Heart left ventricle (tissue), 16 donors: ENCODE results near the gene AHRR. TPM values are rescaled to one million over a fixed set of nuclear protein-coding genes. Genes with fewer than 3 reads are reported as not detected.

ENCODE experiments used
- ATAC-seq, 4 donors: fragments of 200-7000 bp; cut with Tn5 transposase; one replicate each; pipeline ENCODE4 v1.9.1; 2020 to 2022; ENCODE audit warnings: moderate library complexity in 4 of 4, mild to moderate bottlenecking in 3 of 4, moderate number of reproducible peaks in 1 of 4
- DNase-seq, 5 donors: peaks; one replicate each; pipeline ENCODE4 v3.0.0-alpha.2; 2020
- H3K27ac ChIP-seq, 12 donors: fragments of 200-600 bp; sonication (generic) in 4 of 12; one replicate each; pipeline versions ENCODE4 v1.5.0 to v1.8.0; 2016 to 2022; ENCODE audit warnings: mild to moderate bottlenecking in 2 of 12
- H3K27me3 ChIP-seq, 9 donors: fragments of 200-600 bp; sonication (generic) in 2 of 9; one replicate each; pipeline versions ENCODE4 v1.5.1 to v1.8.0; 2016 to 2022; ENCODE audit warnings: mild to moderate bottlenecking in 3 of 9
- H3K36me3 ChIP-seq, 9 donors: fragments of 200-600 bp; sonication (generic) in 2 of 9; one replicate each; pipeline versions ENCODE4 v1.5.0 to v1.8.0; 2018 to 2022; ENCODE audit warnings: mild to moderate bottlenecking in 2 of 9
- H3K4me1 ChIP-seq, 12 donors: fragments of 200-600 bp; sonication (generic) in 4 of 12; one replicate each; pipeline versions ENCODE4 v1.5.0 to v1.8.0; 2016 to 2022; ENCODE audit warnings: mild to moderate bottlenecking in 3 of 12
- H3K4me3 ChIP-seq, 12 donors: fragments of 200-600 bp; sonication (generic) in 4 of 12; one replicate each; pipeline versions ENCODE4 v1.5.0 to v1.8.0; 2017 to 2022; ENCODE audit warnings: mild to moderate bottlenecking in 9 of 12, moderate library complexity in 4 of 12
- H3K9me3 ChIP-seq, 12 donors: fragments of 200-600 bp; sonication (generic) in 4 of 12; one replicate each; pipeline versions ENCODE4 v1.5.0 to v1.8.0; 2016 to 2022; ENCODE audit warnings: mild to moderate bottlenecking in 1 of 12
- POLR2A ChIP-seq, 2 donors: fragments of 450-650 bp; IDR thresholded peaks; one replicate each; pipeline ENCODE4 v1.6.1; 2017; ENCODE audit warnings: antibody characterized with exemption in 2 of 2, mild to moderate bottlenecking in 2 of 2, moderate library complexity in 2 of 2
- WGBS, 4 donors: extraction: QIAGEN DNeasy Blood & Tissue Kit in 2 of 4; methylation state at CpG; one replicate each; pipeline versions ENCODE4 v1.1.5 to v1.1.7; 2013 to 2018; 5-methylcytosine and 5-hydroxymethylcytosine counted together
- intact Hi-C, 10 donors: fragments of 100-400 bp; cut with DNase I; formaldehyde crosslinking; loops; one replicate each; pipeline versions ENCODE4 v1.11.1 to v1.14.2; 2022
- polyA plus RNA-seq, 2 donors: library from polyadenylated mRNA; stranded (reverse); fragments of 200-250 nt; gene quantifications; one replicate each; pipeline ENCODE4 v1.2.3, GENCODE V29; 2013
- total RNA-seq, 9 donors: library from RNA; depleted of rRNA in 2 of 9; stranded (reverse); fragments of >200 nt in 2 of 9; fragmentation: NEBNext Ultra II Directional in 3 of 9; extraction: Animal tissue kit (Norgen Biotek cat#: 25700) in 3 of 9; gene quantifications; one replicate each; pipeline versions ENCODE4 v1.1.0 to v1.2.4, GENCODE V29; 2016 to 2023
- TF ChIP-seq, protein P1 (sequence below), 12 donors: fragments of 200-600 bp; sonication (generic) in 4 of 12; IDR thresholded peaks; one replicate each; pipeline versions ENCODE4 v1.5.0 to v1.8.0; 2018 to 2022; ENCODE audit warnings: antibody characterized with exemption in 12 of 12, mild to moderate bottlenecking in 5 of 12
- donor health status: ischemic (EF 13 %, LVEDD 7.1; RV severe dilation, severe dysfunction).
- donor health status: healthy with polysubstance abuse.
- donor health status: DM: no; HTN: yes; CAD: no.
- donor health status: DM: no; HTN: no; CAD: no.
- donor health status: ischemic (EF 25% LVEDD 6.9; RV normal size, moderate dysfunction).
- donor health status: ischemic (EF 25% LVEDD 5.7; RV mildly dilated, moderate dysfunction).
- donor health status: healthy.
- donor health status: DM: yes; HTN: yes; CAD: no.
- donor health status: ischemic (EF 35%, LVEDD 5.7; RV mildly dilated, moderate dysfunction).
- donor health status: nonischemic (EF 11% LVEDD 7.7; RV severe dilation, severe dysfunction).
- donor health status: DM: yes; HTN: yes; CAD: no.
- donor health status: PGD.
- donor health status: ischemic (EF 29% LVEDD 5.4; RV normal size, mild dysfunction).
- donor health status: nonischemic (EF 23%, LVEDD 6.1; RV moderate dilation, normal function).

Gene AHRR
- total and polyA plus RNA-seq, 11 donors, result 0.11 to 0.69 (median 0.26) TPM; not detected in 2

DNA sequence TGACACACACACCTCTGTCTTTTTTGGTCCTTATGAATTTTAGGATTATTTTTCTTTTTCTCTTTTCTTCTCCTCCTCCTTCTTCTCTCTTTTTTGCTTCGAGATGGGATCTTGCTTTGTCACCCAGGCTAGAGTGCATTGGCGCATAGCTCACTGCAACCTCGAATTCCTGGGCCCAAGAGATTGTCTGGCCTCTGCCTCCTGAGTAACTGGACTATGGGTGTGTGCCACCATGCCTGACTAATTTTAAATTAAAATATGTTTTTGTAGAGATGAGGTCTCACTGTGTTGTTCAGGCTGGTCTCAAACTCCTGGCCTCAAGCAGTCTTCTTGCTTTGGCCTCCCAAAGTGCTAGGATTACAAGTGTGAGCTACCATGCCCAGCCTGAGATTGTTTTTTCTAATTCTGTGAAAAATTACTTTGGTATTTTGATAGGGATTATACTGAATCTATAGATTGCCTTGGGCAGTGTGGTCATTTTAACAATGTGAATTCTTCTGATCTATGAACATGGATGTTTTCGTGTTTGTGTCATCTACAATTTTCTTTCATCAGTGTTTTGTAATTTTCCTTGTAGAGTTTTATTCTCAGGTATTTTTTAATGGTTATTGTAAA lies 7.7 kb downstream of the AHRR start:
- no peak for DNase-seq
- no peak overlapping the region for H3K4me3 ChIP-seq
- intact Hi-C loops, result loop anchor here in 1 of 10 donors (10.0 kb wide), 1 partner anchor 106 kb away; no protein-coding TSS in a partner anchor
- TF ChIP-seq, protein P1, sequence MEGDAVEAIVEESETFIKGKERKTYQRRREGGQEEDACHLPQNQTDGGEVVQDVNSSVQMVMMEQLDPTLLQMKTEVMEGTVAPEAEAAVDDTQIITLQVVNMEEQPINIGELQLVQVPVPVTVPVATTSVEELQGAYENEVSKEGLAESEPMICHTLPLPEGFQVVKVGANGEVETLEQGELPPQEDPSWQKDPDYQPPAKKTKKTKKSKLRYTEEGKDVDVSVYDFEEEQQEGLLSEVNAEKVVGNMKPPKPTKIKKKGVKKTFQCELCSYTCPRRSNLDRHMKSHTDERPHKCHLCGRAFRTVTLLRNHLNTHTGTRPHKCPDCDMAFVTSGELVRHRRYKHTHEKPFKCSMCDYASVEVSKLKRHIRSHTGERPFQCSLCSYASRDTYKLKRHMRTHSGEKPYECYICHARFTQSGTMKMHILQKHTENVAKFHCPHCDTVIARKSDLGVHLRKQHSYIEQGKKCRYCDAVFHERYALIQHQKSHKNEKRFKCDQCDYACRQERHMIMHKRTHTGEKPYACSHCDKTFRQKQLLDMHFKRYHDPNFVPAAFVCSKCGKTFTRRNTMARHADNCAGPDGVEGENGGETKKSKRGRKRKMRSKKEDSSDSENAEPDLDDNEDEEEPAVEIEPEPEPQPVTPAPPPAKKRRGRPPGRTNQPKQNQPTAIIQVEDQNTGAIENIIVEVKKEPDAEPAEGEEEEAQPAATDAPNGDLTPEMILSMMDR (IDR thresholded peaks at IDR 0.05), result no peak
- no peak for TF ChIP-seq POLR2A (IDR thresholded peaks at IDR 0.05)
- H3K4me1 ChIP-seq, result no peaks in the 10 kb centered on the region
- H3K36me3 ChIP-seq, result no peaks in the 10 kb centered on the region
- WGBS, 4 donors, result 81 to 87% (median 86%) methylated on average over 4 of the region's 4 CpGs
- H3K9me3 ChIP-seq, result no peaks in the 10 kb centered on the region
- peaks cover 0 to 4% (median 0%) of the 10 kb centered on the region in 9 donors for H3K27me3 ChIP-seq
- H3K27ac ChIP-seq, result no peak overlapping the region
- no peak for ATAC-seq

DNA sequence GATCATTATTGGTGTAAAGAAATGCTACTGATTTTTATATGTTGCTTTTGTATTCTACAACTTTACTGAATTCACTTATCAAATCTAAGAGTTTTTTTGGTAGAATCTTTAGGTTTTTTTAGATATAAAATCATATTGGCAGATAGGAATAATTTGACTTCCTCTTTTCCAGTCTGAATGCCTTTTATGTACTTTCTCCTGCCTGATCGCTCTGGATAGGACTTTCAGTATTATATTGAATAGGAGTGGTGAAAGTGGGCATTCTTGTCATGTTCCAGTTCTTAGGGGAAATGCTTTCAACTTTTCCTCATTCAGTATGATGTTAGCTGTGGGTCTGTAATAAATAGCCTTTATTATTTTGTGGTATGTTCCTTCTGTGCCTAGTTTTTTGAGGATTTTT lies 8.3 kb downstream of the AHRR start:
- Histone ChIP-seq H3K27me3 (no peaks in the 10 kb centered on the region), H3K27ac (no peak overlapping the region), H3K36me3 (no peaks in the 10 kb centered on the region), H3K4me1 (no peaks in the 10 kb centered on the region), H3K9me3 (no peaks in the 10 kb centered on the region), H3K4me3 (no peak overlapping the region)
- TF ChIP-seq, protein P1 (IDR thresholded peaks at IDR 0.05), result no peak
- TF ChIP-seq POLR2A (IDR thresholded peaks at IDR 0.05), result no peak
- DNase-seq, result no peak
- WGBS, 4 donors, result 80 to 90% (median 87%) methylated on average over 1 of the region's 1 CpG
- intact Hi-C loops, result loop anchor here in 1 of 10 donors (10.0 kb wide), 1 partner anchor 105 kb away; no protein-coding TSS in a partner anchor
- ATAC-seq, result no peak

DNA sequence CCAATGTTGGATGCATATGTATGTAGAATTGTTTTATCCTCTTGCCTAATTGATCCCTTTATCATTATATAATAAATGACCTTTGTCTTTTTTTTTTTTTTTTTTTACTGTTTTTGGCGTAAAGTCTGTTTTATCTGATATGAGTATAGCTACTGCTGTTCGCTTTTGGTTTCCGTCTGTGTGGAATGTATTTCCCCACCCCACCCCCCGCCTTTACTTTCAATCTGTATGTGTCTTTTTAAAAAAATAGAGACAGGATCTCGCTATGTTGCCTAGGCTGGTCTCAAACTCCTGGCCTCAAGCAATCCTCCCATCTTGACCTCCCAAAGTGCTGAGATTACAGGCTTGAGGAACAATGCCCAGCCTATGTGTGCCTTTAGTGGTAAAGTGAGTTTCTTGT lies 11.3 kb downstream of the AHRR start:
- DNase-seq (no peak), ATAC-seq (no peak)
- Histone ChIP-seq H3K27me3 (peaks cover 0 to 2% (median 0%) of the 10 kb centered on the region in 9 donors), H3K4me1 (no peaks in the 10 kb centered on the region), H3K36me3 (no peaks in the 10 kb centered on the region), H3K27ac (no peak overlapping the region), H3K9me3 (no peaks in the 10 kb centered on the region), H3K4me3 (no peak overlapping the region)
- TF ChIP-seq, protein P1 (IDR thresholded peaks at IDR 0.05), result no peak
- no peak for TF ChIP-seq POLR2A (IDR thresholded peaks at IDR 0.05)
- intact Hi-C loops, result no loop called here
- 73 to 87% (median 79%) methylated on average over 5 of the region's 5 CpGs for WGBS, 4 donors

DNA sequence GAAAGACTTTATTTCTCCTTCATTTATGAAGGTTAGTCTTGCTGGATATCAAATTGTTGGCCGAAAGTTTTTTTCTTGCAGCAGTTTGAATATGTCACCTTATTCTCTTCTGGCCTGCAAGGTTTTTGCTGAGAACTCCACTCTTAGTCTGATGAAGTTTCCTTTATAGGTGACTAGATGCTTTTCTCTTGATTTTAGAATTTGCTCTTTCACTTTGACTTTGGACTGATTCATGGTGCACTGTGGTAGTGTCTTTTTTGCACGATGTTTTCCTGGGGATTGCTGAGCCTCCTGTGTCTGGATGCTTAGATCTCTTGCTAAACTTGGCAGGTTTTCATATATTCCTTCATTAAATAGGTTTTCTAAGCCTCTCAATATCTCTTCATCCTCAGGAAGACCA lies 12.4 kb downstream of the AHRR start:
- TF ChIP-seq, protein P1 (IDR thresholded peaks at IDR 0.05), result no peak
- TF ChIP-seq POLR2A (IDR thresholded peaks at IDR 0.05), result no peak

More for the DNA sequence above, 12.4 kb downstream of the AHRR start:
- Histone ChIP-seq H3K27ac (no peak overlapping the region), H3K36me3 (no peaks in the 10 kb centered on the region), H3K27me3 (peaks cover 0 to 2% (median 0%) of the 10 kb centered on the region in 9 donors), H3K4me1 (no peaks in the 10 kb centered on the region), H3K9me3 (no peaks in the 10 kb centered on the region), H3K4me3 (no peak overlapping the region)
- intact Hi-C loops, result no loop called here
- ATAC-seq (no peak), DNase-seq (no peak)
- WGBS, 4 donors, result 85 to 91% (median 90%) methylated on average over 2 of the region's 2 CpGs
